Ishikawa (cell line): ENCODE measurements around the gene DHODH.

ENCODE experiments used
- CEBPB ChIP-seq: IDR thresholded peaks from 2 replicates; pipeline ENCODE4 v1.6.1; 2012
- CREB1 ChIP-seq: IDR thresholded peaks from 2 replicates; pipeline ENCODE4 v1.6.1; 2012; ENCODE audit warnings: low read depth
- EGR1 ChIP-seq: IDR thresholded peaks from 2 replicates; pipeline ENCODE4 v1.6.1; 2012
- EP300 ChIP-seq: IDR thresholded peaks from 2 replicates; pipeline ENCODE4 v1.6.1; 2012; ENCODE audit warnings: borderline replicate concordance
- FOXM1 ChIP-seq: IDR thresholded peaks from 2 replicates; pipeline ENCODE4 v1.6.1; 2012; ENCODE audit warnings: low read depth, borderline replicate concordance
- NFIC ChIP-seq: IDR thresholded peaks from 2 replicates; pipeline ENCODE4 v1.6.1; 2012
- RAD21 ChIP-seq: IDR thresholded peaks from 2 replicates; pipeline ENCODE4 v1.6.1; 2012; ENCODE audit warnings: low read depth
- TAF1 ChIP-seq: IDR thresholded peaks from 2 replicates; pipeline ENCODE4 v1.6.1; 2012; ENCODE audit warnings: low read depth, mild to moderate bottlenecking
- TEAD4 ChIP-seq: IDR thresholded peaks from 2 replicates; pipeline ENCODE4 v1.6.1; 2012
- YY1 ChIP-seq: IDR thresholded peaks from 2 replicates; pipeline ENCODE4 v1.6.1; 2012; ENCODE audit warnings: low read depth
- TF ChIP-seq, protein P1 (sequence below): IDR thresholded peaks from 2 replicates; pipeline ENCODE4 v1.6.1; 2012; ENCODE audit warnings: low read depth, mild to moderate bottlenecking
- TF ChIP-seq, protein P2 (sequence below): IDR thresholded peaks from 2 replicates; pipeline ENCODE4 v1.6.1; 2012

DNA sequence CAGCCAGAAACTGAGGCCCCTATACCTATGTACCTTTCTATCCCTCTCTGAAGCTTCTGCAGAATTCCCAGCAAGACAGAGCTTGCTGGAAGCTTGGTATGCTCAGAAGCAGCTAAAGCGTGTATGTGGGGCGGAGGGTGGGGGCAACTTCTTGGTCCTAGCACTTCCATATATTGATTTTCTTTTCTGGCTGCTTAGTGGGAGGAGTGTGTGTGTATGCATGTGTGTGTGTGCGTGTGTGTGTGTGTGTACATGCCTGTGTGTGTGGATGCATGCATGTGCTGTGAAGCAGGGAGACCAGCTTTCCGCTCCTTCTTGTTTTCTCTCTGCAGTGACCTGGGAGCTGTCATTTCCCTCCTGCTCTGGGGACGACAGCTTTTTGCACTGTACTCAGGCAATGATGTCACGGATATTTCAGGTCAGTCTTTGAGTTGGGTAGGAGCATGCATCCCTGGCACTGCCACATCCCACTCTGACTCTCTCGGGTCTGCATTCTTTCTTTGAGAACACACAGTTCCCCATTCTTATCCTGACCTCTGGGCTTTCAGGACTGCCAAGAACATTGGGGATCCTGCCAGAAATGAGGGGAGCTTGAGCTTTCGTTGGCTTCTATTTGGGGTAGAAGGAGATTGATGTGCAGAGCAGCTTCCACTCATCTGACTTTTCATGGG lies 65.2 kb downstream of the DHODH start:
- TF ChIP-seq RAD21 (no peak), FOXM1 (no peak), YY1 (no peak), EP300 (no peak), TAF1 (no peak), NFIC (no peak), CEBPB (no peak), TEAD4 (no peak), EGR1 (no peak), CREB1 (no peak)
- TF ChIP-seq, protein P1, sequence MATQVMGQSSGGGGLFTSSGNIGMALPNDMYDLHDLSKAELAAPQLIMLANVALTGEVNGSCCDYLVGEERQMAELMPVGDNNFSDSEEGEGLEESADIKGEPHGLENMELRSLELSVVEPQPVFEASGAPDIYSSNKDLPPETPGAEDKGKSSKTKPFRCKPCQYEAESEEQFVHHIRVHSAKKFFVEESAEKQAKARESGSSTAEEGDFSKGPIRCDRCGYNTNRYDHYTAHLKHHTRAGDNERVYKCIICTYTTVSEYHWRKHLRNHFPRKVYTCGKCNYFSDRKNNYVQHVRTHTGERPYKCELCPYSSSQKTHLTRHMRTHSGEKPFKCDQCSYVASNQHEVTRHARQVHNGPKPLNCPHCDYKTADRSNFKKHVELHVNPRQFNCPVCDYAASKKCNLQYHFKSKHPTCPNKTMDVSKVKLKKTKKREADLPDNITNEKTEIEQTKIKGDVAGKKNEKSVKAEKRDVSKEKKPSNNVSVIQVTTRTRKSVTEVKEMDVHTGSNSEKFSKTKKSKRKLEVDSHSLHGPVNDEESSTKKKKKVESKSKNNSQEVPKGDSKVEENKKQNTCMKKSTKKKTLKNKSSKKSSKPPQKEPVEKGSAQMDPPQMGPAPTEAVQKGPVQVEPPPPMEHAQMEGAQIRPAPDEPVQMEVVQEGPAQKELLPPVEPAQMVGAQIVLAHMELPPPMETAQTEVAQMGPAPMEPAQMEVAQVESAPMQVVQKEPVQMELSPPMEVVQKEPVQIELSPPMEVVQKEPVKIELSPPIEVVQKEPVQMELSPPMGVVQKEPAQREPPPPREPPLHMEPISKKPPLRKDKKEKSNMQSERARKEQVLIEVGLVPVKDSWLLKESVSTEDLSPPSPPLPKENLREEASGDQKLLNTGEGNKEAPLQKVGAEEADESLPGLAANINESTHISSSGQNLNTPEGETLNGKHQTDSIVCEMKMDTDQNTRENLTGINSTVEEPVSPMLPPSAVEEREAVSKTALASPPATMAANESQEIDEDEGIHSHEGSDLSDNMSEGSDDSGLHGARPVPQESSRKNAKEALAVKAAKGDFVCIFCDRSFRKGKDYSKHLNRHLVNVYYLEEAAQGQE, result no peak
- TF ChIP-seq, protein P2, sequence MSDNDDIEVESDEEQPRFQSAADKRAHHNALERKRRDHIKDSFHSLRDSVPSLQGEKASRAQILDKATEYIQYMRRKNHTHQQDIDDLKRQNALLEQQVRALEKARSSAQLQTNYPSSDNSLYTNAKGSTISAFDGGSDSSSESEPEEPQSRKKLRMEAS, result no peak
